Measurements from ENCODE around the gene GALR3. TPM values are rescaled to one million over a fixed set of nuclear protein-coding genes. Genes with fewer than 3 reads are reported as not detected.
A peak's percentile ranks its signal among the peaks of the same experiment; 100 is the strongest.

The GALR3 gene
- total and polyA plus RNA-seq, 4 donors: not detected

DNA sequence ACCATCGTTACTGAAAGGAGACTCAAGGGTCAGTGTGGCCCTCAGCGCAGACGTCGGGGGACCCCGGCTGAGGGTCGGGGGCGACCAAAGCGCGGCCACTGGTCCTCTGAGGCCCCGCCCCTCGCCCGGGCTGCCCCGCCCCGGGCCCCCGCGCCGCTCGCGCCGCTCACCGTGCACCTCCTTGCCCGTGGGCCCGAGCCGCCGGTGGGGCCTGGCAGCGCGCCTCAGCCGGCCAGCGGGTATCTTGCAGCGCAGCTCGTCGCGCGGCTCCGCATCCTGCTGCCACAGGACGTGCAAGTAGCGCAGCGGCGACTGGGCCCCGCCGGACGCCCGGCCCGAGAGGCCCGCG, 20.5 kb downstream of the GALR3 start:
- Histone ChIP-seq H3K36me3 (ENCODE audit: control insufficient read depth in 4 of 4, insufficient read depth in 3 of 4, low read depth in 1 of 4, low read length in 3 of 4) (peaks cover 1 to 7% (median 4%) of the 10 kb centered on the region in 4 donors), H3K27me3 (ENCODE audit: control insufficient read depth in 4 of 4, insufficient read depth in 4 of 4, low read length in 3 of 4) (no peaks in the 10 kb centered on the region), H3K9me3 (ENCODE audit: control insufficient read depth in 4 of 4, low read length in 3 of 4) (no peaks in the 10 kb centered on the region), H3K4me3 (ENCODE audit: low read depth in 1 of 3, low read length in 3 of 3) (peak overlapping the region; percentile 66 to 91 (median 75)), H3K27ac (ENCODE audit: low read depth in 1 of 2, low read length in 2 of 2) (peak overlapping the region; percentile 75 to 87), H3K9ac (ENCODE audit: low read depth in 1 of 2, low read length in 2 of 2) (no peak overlapping the region), H3K4me1 (ENCODE audit: control insufficient read depth in 4 of 4, insufficient read depth in 4 of 4, low read length in 3 of 4) (peaks cover 3 to 24% (median 16%) of the 10 kb centered on the region in 4 donors)
- peak; percentile 66 for DNase-seq (ENCODE audit: low spot score)
- under 1% methylated on average over 46 of the region's 46 CpGs for WGBS
- TF ChIP-seq YY1 (IDR thresholded peaks at IDR 0.05) (no peak), EGR1 (IDR thresholded peaks at IDR 0.05; ENCODE audit: low read depth in 2 of 2) (no peak), RXRA (IDR thresholded peaks at IDR 0.05) (no peak), GABPA (IDR thresholded peaks at IDR 0.05 in 1 of 2, conservative IDR thresholded peaks at IDR 0.05 in 1 of 2) (no peak), JUND (IDR thresholded peaks at IDR 0.05) (no peak)
- TF ChIP-seq, protein P1, sequence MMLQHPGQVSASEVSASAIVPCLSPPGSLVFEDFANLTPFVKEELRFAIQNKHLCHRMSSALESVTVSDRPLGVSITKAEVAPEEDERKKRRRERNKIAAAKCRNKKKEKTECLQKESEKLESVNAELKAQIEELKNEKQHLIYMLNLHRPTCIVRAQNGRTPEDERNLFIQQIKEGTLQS (IDR thresholded peaks at IDR 0.05): no peak
- TF ChIP-seq, protein P2, sequence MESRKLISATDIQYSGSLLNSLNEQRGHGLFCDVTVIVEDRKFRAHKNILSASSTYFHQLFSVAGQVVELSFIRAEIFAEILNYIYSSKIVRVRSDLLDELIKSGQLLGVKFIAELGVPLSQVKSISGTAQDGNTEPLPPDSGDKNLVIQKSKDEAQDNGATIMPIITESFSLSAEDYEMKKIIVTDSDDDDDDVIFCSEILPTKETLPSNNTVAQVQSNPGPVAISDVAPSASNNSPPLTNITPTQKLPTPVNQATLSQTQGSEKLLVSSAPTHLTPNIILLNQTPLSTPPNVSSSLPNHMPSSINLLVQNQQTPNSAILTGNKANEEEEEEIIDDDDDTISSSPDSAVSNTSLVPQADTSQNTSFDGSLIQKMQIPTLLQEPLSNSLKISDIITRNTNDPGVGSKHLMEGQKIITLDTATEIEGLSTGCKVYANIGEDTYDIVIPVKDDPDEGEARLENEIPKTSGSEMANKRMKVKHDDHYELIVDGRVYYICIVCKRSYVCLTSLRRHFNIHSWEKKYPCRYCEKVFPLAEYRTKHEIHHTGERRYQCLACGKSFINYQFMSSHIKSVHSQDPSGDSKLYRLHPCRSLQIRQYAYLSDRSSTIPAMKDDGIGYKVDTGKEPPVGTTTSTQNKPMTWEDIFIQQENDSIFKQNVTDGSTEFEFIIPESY (IDR thresholded peaks at IDR 0.05): no peak
- TF ChIP-seq, protein P3, sequence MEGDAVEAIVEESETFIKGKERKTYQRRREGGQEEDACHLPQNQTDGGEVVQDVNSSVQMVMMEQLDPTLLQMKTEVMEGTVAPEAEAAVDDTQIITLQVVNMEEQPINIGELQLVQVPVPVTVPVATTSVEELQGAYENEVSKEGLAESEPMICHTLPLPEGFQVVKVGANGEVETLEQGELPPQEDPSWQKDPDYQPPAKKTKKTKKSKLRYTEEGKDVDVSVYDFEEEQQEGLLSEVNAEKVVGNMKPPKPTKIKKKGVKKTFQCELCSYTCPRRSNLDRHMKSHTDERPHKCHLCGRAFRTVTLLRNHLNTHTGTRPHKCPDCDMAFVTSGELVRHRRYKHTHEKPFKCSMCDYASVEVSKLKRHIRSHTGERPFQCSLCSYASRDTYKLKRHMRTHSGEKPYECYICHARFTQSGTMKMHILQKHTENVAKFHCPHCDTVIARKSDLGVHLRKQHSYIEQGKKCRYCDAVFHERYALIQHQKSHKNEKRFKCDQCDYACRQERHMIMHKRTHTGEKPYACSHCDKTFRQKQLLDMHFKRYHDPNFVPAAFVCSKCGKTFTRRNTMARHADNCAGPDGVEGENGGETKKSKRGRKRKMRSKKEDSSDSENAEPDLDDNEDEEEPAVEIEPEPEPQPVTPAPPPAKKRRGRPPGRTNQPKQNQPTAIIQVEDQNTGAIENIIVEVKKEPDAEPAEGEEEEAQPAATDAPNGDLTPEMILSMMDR (IDR thresholded peaks at IDR 0.05; ENCODE audit: low read depth, low read length, missing input control): no peak

DNA sequence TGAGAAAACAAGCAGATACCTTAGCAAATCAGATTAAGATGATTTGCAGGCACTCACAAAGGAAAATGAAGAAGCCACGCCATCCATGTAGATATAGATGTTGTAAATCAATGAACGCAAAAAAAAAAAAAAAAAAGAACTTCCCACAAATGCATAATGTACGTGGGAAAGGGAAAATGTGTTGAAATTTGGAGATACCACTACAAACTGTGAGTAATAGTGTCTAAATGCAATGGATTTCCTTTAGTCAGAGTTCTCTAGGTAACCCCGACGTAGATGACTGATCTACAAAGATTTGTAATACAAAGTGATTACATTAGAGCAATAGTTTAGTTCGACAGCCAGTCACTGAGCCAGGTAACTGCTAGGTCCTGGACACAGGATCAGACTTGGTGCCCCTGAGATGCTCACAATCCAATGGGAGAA, 21.7 kb downstream of the GALR3 start:
- 90% methylated on average over 6 of the region's 6 CpGs for WGBS
- Histone ChIP-seq H3K9ac (ENCODE audit: low read depth in 1 of 2, low read length in 2 of 2) (no peak overlapping the region), H3K4me3 (ENCODE audit: low read depth in 1 of 3, low read length in 3 of 3) (peak overlapping the region in 2 of 3 donors; percentile 44 to 57), H3K9me3 (ENCODE audit: control insufficient read depth in 4 of 4, low read length in 3 of 4) (no peaks in the 10 kb centered on the region), H3K27me3 (ENCODE audit: control insufficient read depth in 4 of 4, insufficient read depth in 4 of 4, low read length in 3 of 4) (no peaks in the 10 kb centered on the region), H3K4me1 (ENCODE audit: control insufficient read depth in 4 of 4, insufficient read depth in 4 of 4, low read length in 3 of 4) (peaks cover 3 to 28% (median 18%) of the 10 kb centered on the region in 4 donors), H3K36me3 (ENCODE audit: control insufficient read depth in 4 of 4, insufficient read depth in 3 of 4, low read depth in 1 of 4, low read length in 3 of 4) (peaks cover 0 to 1% (median 1%) of the 10 kb centered on the region in 4 donors), H3K27ac (ENCODE audit: low read depth in 1 of 2, low read length in 2 of 2) (peak overlapping the region; percentile 69 to 74)
- TF ChIP-seq TAF1 (conservative IDR thresholded peaks at IDR 0.05) (no peak), NR2F2 (IDR thresholded peaks at IDR 0.05) (no peak), SP1 (IDR thresholded peaks at IDR 0.05) (no peak), FOXA2 (IDR thresholded peaks at IDR 0.05) (no peak), HNF4G (IDR thresholded peaks at IDR 0.05) (no peak), JUND (IDR thresholded peaks at IDR 0.05) (no peak), GABPA (IDR thresholded peaks at IDR 0.05 in 1 of 2, conservative IDR thresholded peaks at IDR 0.05 in 1 of 2) (no peak), RAD21 (IDR thresholded peaks at IDR 0.05) (no peak), FOXA1 (IDR thresholded peaks at IDR 0.05) (no peak), RXRA (IDR thresholded peaks at IDR 0.05) (no peak), EGR1 (IDR thresholded peaks at IDR 0.05; ENCODE audit: low read depth in 2 of 2) (no peak), HNF4A (conservative IDR thresholded peaks at IDR 0.05) (no peak)
- TF ChIP-seq, protein P4, sequence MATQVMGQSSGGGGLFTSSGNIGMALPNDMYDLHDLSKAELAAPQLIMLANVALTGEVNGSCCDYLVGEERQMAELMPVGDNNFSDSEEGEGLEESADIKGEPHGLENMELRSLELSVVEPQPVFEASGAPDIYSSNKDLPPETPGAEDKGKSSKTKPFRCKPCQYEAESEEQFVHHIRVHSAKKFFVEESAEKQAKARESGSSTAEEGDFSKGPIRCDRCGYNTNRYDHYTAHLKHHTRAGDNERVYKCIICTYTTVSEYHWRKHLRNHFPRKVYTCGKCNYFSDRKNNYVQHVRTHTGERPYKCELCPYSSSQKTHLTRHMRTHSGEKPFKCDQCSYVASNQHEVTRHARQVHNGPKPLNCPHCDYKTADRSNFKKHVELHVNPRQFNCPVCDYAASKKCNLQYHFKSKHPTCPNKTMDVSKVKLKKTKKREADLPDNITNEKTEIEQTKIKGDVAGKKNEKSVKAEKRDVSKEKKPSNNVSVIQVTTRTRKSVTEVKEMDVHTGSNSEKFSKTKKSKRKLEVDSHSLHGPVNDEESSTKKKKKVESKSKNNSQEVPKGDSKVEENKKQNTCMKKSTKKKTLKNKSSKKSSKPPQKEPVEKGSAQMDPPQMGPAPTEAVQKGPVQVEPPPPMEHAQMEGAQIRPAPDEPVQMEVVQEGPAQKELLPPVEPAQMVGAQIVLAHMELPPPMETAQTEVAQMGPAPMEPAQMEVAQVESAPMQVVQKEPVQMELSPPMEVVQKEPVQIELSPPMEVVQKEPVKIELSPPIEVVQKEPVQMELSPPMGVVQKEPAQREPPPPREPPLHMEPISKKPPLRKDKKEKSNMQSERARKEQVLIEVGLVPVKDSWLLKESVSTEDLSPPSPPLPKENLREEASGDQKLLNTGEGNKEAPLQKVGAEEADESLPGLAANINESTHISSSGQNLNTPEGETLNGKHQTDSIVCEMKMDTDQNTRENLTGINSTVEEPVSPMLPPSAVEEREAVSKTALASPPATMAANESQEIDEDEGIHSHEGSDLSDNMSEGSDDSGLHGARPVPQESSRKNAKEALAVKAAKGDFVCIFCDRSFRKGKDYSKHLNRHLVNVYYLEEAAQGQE (IDR thresholded peaks at IDR 0.05): no peak
- TF ChIP-seq, protein P3 (IDR thresholded peaks at IDR 0.05; ENCODE audit: low read depth, low read length, missing input control): no peak
- TF ChIP-seq, protein P5, sequence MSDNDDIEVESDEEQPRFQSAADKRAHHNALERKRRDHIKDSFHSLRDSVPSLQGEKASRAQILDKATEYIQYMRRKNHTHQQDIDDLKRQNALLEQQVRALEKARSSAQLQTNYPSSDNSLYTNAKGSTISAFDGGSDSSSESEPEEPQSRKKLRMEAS (IDR thresholded peaks at IDR 0.05): no peak
- TF ChIP-seq, protein P2 (IDR thresholded peaks at IDR 0.05): no peak
- DNase-seq (ENCODE audit: low spot score): no peak
